Activated CD8-positive, alpha-beta memory T cell treated with anti-CD3 and anti-CD28 coated beads, Interleukin-2, amount 50 U/mL, for 4 hours (primary cell): Measurements from ENCODE around the gene NCKAP5L.
"Not testable (repeated sequence)": the region's sequence is repeated elsewhere in the genome, so short reads cannot be mapped to it uniquely, and the experiment has no call there.

Experiments used
- DNase-seq: peaks from one replicate; pipeline ENCODE4 v3.0.0-alpha.2; 2020

Gene NCKAP5L

GRCh38 chr12:49863946-49864797 is 36.0 kb upstream of the NCKAP5L start:
- DNase-seq, result no peak

GRCh38 chr12:49860921-49861320 is 32.7 kb upstream of the NCKAP5L start:
- DNase-seq, result not testable (repeated sequence)

GRCh38 chr12:49855890-49856289 is 27.7 kb upstream of the NCKAP5L start:
- not testable (repeated sequence) for DNase-seq

- no peak for DNase-seq
Observed at GRCh38 chr12:49854976-49855375, 26.8 kb upstream of the NCKAP5L start.

GRCh38 chr12:49853671-49854070 is 25.5 kb upstream of the NCKAP5L start:
- no peak for DNase-seq

GRCh38 chr12:49847161-49847560 is 18.9 kb upstream of the NCKAP5L start:
- DNase-seq, result no peak

- DNase-seq, result no peak
Observed at GRCh38 chr12:49846032-49846431, 17.8 kb upstream of the NCKAP5L start.

- DNase-seq, result no peak
Observed at GRCh38 chr12:49843876-49844437, 15.7 kb upstream of the NCKAP5L start.

GRCh38 chr12:49843411-49843810 is 15.2 kb upstream of the NCKAP5L start:
- DNase-seq, result no peak

- DNase-seq, result peak; percentile 93
Observed at GRCh38 chr12:49842519-49843352, 14.5 kb upstream of the NCKAP5L start, which contains the start of gene BCDIN3D. Gene BCDIN3D, minus strand, starts transcription at chr12:49843106. Its CDS starts 19 bp downstream, at chr12:49843087.

- peak; percentile 25 for DNase-seq
Observed at GRCh38 chr12:49838973-49839633, 10.9 kb upstream of the NCKAP5L start.

- no peak for DNase-seq
Observed at GRCh38 chr12:49832836-49833421, 4.7 kb upstream of the NCKAP5L start.

- DNase-seq, result no peak
Observed at GRCh38 chr12:49831717-49832116, 3.5 kb upstream of the NCKAP5L start.

- peak; percentile 49 for DNase-seq
Observed at GRCh38 chr12:49827401-49828099, 663 bp downstream of the NCKAP5L start.

- no peak for DNase-seq
Observed at GRCh38 chr12:49827051-49827400, 1.2 kb downstream of the NCKAP5L start.

- DNase-seq, result no peak
Observed at GRCh38 chr12:49825971-49826421, 2.2 kb downstream of the NCKAP5L start.

- no peak for DNase-seq
Observed at GRCh38 chr12:49825360-49825970, 2.7 kb downstream of the NCKAP5L start.

- DNase-seq, result no peak
Observed at GRCh38 chr12:49824895-49825294, 3.3 kb downstream of the NCKAP5L start.

GRCh38 chr12:49824416-49824815 is 3.8 kb downstream of the NCKAP5L start:
- no peak for DNase-seq

- no peak for DNase-seq
Observed at GRCh38 chr12:49823951-49824350, 4.3 kb downstream of the NCKAP5L start.

GRCh38 chr12:49823350-49823749 is 4.9 kb downstream of the NCKAP5L start:
- DNase-seq, result no peak
